HG02981 (cell line): ENCODE data around the gene RLBP1.

ENCODE experiments used
- ATAC-seq: cut with Tn5 transposase; IDR thresholded peaks from one replicate; pipeline ENCODE4 v1.9.1; 2021; ENCODE audit warnings: mild to moderate bottlenecking, moderate library complexity; ENCODE audit not compliant: unreplicated experiment

Gene RLBP1

GRCh38 chr15:89206908-89207331, 14.5 kb downstream of the RLBP1 start:
- ATAC-seq: peak; percentile 81

GRCh38 chr15:89205991-89206585, 15.3 kb downstream of the RLBP1 start:
- ATAC-seq: no peak

GRCh38 chr15:89203705-89204273, 17.6 kb downstream of the RLBP1 start:
- no peak for ATAC-seq

- ATAC-seq: no peak
These were observed 19.8 kb downstream of the RLBP1 start for GRCh38 chr15:89201465-89202005.

GRCh38 chr15:89200182-89200581, 21.2 kb downstream of the RLBP1 start:
- no peak for ATAC-seq

- no peak for ATAC-seq
These were observed 21.6 kb downstream of the RLBP1 start for GRCh38 chr15:89199746-89200145.

GRCh38 chr15:89198934-89199333, 22.4 kb downstream of the RLBP1 start:
- ATAC-seq: no peak

GRCh38 chr15:89198196-89198595, 23.2 kb downstream of the RLBP1 start:
- ATAC-seq: no peak

- no peak for ATAC-seq
These were observed 23.8 kb downstream of the RLBP1 start for GRCh38 chr15:89197503-89197971.

GRCh38 chr15:89196994-89197393, 24.4 kb downstream of the RLBP1 start:
- ATAC-seq: no peak

- no peak for ATAC-seq
These were observed 25.1 kb downstream of the RLBP1 start for GRCh38 chr15:89196241-89196640.

- ATAC-seq: no peak
These were observed 25.5 kb downstream of the RLBP1 start for GRCh38 chr15:89195836-89196235.

GRCh38 chr15:89194608-89195007, 26.8 kb downstream of the RLBP1 start:
- ATAC-seq: no peak

- no peak for ATAC-seq
These were observed 28.6 kb downstream of the RLBP1 start for GRCh38 chr15:89192766-89193165.

- no peak for ATAC-seq
These were observed 29.2 kb downstream of the RLBP1 start for GRCh38 chr15:89192136-89192535.

GRCh38 chr15:89187986-89188514, 33.3 kb downstream of the RLBP1 start:
- ATAC-seq: no peak

GRCh38 chr15:89187301-89187985, 33.9 kb downstream of the RLBP1 start:
- ATAC-seq: no peak

GRCh38 chr15:89186803-89187202, 34.6 kb downstream of the RLBP1 start:
- ATAC-seq: no peak

GRCh38 chr15:89184886-89185526, 36.4 kb downstream of the RLBP1 start:
- no peak for ATAC-seq

- no peak for ATAC-seq
These were observed 37.0 kb downstream of the RLBP1 start for GRCh38 chr15:89184357-89184756.
